AG04449 (cell line): ENCODE data around the gene PPM1L.

ENCODE experiments used
- CTCF ChIA-PET: fragments of 350-600 bp; formaldehyde crosslinking; extraction: SDS; loops from one replicate; lab custom pipeline; 2021; ENCODE audit warnings: antibody characterized with exemption; lab: Yijun Ruan, JAX
- POLR2A ChIA-PET: fragments of 400-600, 350-600 bp; formaldehyde crosslinking; extraction: SDS; loops from one replicate; lab custom pipeline; 2020; ENCODE audit warnings: antibody characterized with exemption, inconsistent platforms; lab: Yijun Ruan, JAX
- DNase-seq: peaks from one replicate; pipeline ENCODE4 v3.0.0-alpha.2; 2010; ENCODE audit warnings: low read depth, low spot score
- H3K4me3 ChIP-seq: 2 replicates; pipeline ENCODE4 v1.5.1; 2011; ENCODE audit warnings: low read depth, mild to moderate bottlenecking, control low read depth, low read length
- CTCF ChIP-seq: IDR thresholded peaks from one replicate; pipeline ENCODE4 v1.5.1; 2011; ENCODE audit warnings: mild to moderate bottlenecking, moderate library complexity, low read length, control low read depth, inconsistent platforms; ENCODE audit not compliant: insufficient read depth; ENCODE audit errors: missing control alignments

Gene PPM1L

GRCh38 chr3:161043336-161044035 is 287.5 kb downstream of the PPM1L start:
- H3K4me3 ChIP-seq: no peak overlapping the region
- ChIA-PET POLR2A (no interaction called here), CTCF (no interaction called here)
- no peak for DNase-seq
- TF ChIP-seq CTCF: no peak

GRCh38 chr3:161049683-161050248 is 293.7 kb downstream of the PPM1L start:
- CTCF ChIA-PET: no interaction called here
- no peak for DNase-seq
- POLR2A ChIA-PET: no interaction called here
- TF ChIP-seq CTCF: no peak
- no peak overlapping the region for H3K4me3 ChIP-seq

- TF ChIP-seq CTCF: no peak
- DNase-seq: no peak
- ChIA-PET CTCF (no interaction called here), POLR2A (no interaction called here)
- no peak overlapping the region for H3K4me3 ChIP-seq
Observed at GRCh38 chr3:161050935-161051334, 294.9 kb downstream of the PPM1L start.

GRCh38 chr3:161051856-161052255 is 295.8 kb downstream of the PPM1L start:
- ChIA-PET POLR2A (no interaction called here), CTCF (no interaction called here)
- H3K4me3 ChIP-seq: no peak overlapping the region
- TF ChIP-seq CTCF: no peak
- no peak for DNase-seq

GRCh38 chr3:161054860-161055604 is 299.0 kb downstream of the PPM1L start:
- H3K4me3 ChIP-seq: no peak overlapping the region
- CTCF ChIA-PET: no interaction called here
- POLR2A ChIA-PET: no interaction called here
- TF ChIP-seq CTCF: no peak
- DNase-seq: no peak

- ChIA-PET CTCF (no interaction called here), POLR2A (no interaction called here)
- no peak for DNase-seq
- no peak overlapping the region for H3K4me3 ChIP-seq
- TF ChIP-seq CTCF: no peak
Observed at GRCh38 chr3:161064413-161064812, 308.4 kb downstream of the PPM1L start.
